A375 (cell line): Measurements from ENCODE around the gene GTPBP8. TPM values are rescaled to one million over a fixed set of nuclear protein-coding genes. Genes with fewer than 3 reads are reported as not detected.

Experiments used
- total RNA-seq: library from RNA; depleted of rRNA; stranded (reverse); fragments of >200 nt; shearing (Covaris generic); gene quantifications from 2 replicates; pipeline ENCODE4 v1.2.3, GENCODE V29; 2014; rRNA removed

GTPBP8 gene
- total RNA-seq = 42.5 and 43.0 TPM in 2 replicates

DNA sequence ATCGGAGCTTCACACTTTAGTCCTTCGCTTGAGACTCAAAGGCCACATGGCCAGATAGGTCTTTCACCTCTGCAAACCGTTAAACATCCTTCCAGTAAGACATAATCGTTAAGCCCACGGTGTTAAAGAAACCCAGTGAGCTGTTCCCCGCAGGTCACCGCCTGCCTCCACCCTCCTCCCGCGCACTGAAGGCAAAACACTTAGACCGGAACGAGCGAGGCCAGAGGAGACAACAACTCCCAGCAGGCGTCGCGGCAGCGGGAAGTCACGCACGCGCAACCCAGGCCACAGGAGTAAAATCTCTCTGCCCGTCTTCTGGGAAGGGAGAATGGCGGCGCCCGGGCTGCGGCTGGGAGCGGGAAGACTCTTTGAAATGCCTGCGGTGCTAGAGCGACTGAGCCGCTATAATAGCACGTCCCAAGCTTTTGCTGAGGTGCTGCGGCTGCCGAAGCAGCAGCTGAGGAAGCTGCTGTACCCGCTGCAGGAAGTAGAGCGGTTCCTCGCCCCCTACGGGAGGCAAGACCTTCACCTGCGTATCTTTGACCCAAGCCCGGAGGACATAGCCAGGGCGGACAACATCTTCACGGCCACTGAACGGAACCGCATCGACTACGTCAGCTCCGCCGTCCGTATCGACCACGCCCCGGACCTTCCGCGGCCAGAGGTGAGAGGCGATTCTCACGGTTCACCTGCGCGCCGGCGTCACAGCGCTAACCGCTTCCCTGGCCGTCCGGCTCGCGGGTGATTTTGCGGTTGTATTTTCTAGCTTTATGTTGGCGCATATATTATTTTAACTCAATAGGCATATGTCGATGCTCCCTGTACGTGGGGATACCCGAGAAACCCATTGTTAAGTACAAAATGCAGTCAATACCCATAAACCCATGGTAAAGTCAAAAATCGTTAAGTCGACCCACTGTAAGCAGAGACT lies at the start of gene GTPBP8:
Gene GTPBP8, plus strand, starts transcription at position 313 of the 931 bp plus-strand sequence. Its CDS starts 16 bp downstream, at position 329.

DNA sequence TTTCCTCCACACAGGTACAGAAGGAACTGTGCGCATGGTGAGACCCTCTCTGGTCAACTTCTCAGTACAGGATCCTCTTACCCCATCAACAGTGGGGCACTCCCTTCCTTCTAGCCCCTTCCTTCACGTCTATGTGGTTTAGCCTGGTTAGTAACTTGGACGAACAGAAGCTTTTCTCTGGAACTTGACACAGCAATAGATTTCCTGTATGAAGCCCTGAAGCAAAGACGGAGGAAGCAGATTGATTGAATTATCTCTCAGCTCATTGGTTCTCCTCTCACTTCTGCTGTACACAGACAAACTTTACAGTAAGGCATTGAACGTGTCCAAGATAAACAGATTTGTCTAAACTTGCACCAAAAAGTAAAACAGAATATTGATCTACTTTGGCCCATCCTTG lies 15.9 kb upstream of the GTPBP8 start, which contains the start of gene CD200R1:
Gene CD200R1, minus strand, starts transcription at position 210 of the 400 bp plus-strand sequence. CDS start 246 bp downstream, outside the sequence.

Other genes with a start within 250 kb of the GTPBP8 start
- gene CD200R1L, start 144.1 kb upstream of the GTPBP8 start, total RNA-seq = not detected in 2 replicates
- 0.05 TPM in 1 of 2 replicates, not detected in the other for gene CD200R1, start 15.9 kb upstream of the GTPBP8 start, total RNA-seq
- gene BOC, start 220.6 kb downstream of the GTPBP8 start, total RNA-seq = 2.5 and 3.8 TPM in 2 replicates